Medulla oblongata (tissue), 1 donor: Measurements from ENCODE around the gene ZMYND19.
"Not testable (repeated sequence)": the region's sequence is repeated elsewhere in the genome, so short reads cannot be mapped to it uniquely, and the experiment has no call there.

Experiments
- DNase-seq: peaks from one replicate; pipeline ENCODE4 v3.0.0-alpha.2; 2015; ENCODE audit errors: extremely low spot score

The ZMYND19 gene

DNA sequence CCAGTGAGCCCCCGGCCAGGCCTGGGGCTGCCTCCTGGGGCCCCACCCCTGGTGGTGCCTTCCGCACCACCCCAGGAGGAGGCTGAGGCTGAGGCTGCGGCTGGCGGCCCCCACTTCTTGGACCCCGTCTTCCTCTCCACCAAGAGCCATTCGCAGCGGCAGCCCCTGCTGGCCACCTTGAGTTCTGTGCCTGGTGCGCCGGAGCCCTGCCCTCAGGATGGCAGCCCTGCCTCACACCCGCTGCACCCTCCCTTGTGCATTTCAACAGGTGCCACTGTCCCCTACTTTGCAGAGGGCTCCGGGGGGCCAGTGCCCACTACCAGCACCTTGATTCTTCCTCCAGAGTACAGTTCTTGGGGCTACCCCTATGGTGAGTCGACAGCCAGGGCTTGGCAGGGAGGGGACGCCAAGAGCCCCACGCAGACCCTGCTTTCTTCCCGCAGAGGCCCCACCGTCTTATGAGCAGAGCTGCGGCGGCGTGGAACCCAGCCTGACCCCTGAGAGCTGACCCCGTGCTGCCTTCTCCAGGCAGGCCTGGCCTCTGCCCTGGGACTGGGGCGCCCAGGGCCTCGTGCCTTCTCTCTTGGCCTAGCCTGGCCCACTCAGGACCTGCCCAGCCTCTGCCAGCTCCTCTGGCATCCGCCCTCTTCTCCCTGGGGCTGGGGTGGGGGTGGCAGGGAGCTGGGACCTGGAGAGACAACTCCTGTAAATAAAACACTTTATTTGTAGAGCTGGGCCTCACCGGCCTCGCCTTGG, 24.5 kb upstream of the ZMYND19 start:
- DNase-seq, result no peak

DNA sequence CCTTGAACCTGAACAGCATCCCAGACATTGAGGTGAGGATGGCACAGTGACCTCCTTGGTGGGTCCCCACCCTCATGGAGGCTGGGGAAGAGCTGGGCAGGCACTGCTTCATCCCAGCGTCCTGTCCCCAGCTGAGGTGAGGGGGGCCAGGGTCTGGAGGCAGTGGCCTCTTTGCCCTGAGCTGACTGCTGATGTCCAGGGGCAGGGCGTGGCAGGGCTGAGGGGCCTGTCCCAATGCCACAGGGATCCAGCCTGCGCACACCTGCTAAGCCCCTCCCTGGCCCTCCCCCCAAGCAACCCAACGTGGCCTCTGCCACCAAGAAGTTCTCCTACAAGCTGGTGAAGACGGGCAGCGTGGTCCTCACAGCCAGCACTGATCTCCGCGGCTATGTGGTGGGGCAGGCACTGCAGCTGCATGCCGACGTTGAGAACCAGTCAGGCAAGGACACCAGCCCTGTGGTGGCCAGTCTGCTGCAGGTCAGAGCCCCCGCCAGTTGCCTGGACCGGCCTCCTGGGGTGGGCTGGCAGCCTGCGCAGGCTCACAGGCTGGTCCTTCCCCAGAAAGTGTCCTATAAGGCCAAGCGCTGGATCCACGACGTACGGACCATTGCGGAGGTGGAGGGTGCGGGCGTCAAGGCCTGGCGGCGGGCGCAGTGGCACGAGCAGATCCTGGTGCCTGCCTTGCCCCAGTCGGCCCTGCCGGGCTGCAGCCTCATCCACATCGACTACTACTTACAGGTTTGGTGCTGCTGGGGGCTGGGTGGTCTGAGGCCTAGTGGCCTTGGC, 23.6 kb upstream of the ZMYND19 start:
- no peak for DNase-seq

DNA sequence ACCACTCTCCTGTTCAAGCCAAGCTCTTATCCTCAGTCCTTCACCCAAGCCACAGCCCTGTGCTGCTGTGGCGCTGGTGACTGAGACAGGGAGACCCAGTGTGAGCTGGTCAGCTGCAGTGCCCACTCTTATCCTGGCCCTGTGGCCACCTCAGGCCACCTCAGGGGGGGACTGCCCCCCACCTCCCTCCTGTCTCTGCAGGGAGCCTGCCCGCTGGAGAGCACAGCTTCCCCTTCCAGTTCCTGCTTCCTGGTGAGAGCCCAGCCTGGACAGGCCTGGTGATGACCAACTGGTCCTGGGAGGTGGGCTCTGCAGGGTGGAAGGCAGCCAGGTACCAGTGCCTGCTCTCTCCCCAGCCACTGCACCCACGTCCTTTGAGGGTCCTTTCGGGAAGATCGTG, 22.9 kb upstream of the ZMYND19 start:
- no peak for DNase-seq

DNA sequence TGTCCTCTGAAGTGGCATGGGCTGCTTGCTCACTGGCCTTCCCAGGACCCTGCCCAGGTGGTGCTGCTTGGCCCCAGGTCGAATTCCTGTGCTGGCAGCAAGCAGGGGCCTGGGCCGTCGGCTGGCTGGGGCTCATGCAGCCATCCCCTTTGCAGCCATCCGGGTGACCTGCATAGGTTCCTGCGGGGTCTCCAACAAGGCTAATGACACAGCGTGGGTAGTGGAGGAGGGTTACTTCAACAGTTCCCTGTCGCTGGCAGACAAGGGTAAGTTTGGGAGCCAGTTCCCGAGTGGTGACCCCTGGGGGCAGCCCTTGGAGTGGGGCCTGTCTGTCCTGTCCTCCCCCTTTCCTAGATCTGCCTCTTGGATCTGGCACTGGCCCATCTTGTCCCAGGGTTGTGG, 22.4 kb upstream of the ZMYND19 start:
- no peak for DNase-seq

DNA sequence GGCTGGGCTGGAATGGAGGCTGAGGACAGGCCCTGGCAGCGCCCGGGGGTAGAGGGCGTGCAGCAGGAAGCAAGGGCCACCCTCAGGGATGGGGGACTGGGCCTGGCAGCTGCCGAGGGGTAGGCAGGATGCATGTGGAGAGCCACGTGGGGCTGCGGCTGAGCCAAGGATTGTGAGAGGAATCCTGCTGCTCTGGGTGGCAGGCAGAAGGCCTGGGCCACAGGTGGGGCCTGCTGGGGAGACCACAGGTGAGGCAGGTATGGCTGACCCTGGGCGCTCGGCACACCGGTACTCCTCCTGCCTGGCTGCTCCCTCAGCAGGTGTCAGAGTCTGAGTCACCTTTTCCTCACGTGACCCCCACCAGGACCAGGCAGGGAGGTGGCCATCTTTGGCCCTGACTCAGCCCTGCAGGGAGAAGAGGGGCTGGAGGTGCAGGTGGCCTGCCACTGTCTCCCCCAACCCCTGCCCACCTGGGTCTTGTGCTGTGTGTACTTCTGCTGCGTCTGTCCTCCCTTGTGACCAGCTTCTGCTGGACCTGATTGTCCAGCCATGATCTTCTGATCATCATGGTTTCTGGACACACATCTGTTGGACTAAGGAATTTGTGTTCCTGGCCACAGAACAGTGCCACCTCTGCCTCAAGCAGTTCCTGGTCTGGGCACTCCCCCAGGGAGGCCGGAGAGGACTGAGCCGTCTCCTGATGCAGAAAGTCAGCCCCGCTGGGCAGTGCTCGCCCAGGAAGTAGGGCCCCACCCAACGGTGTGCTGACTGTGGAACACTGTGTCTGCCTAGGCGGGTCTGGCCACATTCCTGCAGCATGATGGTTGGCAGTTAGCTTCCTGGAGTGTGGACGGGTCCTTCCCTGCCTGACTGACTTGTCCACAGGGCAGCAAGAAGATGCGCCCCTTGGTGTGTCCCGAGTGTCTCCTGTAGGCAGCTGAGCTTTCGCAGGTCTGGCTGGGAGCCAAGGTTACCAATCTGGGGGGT, 21.6 kb upstream of the ZMYND19 start:
- DNase-seq, result no peak

DNA sequence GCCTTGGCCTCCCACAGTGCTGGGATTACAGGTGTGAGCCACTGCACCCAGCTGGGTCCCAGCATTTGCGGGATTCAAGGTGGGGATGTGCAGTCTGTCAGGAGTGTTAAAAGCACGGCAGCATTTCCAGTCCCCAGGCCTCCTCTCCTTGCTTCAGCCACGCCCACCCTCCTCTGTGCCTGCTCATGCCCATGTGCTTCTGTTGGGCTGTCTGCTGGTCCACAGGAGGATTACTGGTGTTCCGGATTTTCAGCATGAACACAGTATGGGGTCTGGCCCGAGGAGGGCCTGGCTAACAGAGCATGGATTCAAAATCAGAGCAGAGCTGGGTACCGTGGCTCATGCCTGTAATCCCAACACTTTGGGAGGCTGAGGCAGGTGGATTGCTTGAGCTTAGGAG, 20.6 kb upstream of the ZMYND19 start:
- no peak for DNase-seq

DNA sequence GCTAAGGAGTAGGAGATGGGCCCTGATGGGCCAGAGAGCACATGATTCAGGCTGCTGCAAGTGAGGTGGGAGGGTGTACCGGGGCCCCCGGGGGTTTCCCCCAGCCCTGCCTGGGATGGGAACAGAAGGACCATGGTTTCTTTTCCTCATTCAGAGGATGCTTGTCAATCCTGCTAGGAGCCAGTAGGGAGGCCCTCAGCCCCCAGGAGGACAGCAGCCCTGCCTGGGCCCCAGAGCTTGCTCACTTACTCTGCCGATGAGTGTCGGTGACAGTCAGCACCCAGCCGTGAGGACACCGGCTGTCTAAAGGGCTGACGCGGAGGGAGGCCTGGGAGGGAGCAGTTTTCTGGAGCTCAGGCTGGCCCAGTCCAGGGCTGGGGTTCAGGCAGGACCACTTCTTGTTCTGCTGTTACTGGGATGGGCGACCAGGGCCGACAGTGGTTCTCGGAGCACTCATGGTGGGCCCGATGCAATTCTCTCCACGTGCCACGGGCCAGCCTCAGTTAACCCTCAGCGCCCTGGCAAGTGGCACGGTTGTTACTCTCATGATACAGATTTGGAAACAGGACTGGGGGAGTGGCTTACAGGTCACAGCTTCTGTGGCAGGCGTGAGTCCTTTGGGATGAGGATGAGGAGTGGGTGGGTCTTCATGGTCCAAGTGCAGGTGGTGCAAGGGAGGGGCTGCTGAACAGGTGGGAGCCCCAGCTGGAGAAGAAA, 17.0 kb upstream of the ZMYND19 start:
- no peak for DNase-seq

DNA sequence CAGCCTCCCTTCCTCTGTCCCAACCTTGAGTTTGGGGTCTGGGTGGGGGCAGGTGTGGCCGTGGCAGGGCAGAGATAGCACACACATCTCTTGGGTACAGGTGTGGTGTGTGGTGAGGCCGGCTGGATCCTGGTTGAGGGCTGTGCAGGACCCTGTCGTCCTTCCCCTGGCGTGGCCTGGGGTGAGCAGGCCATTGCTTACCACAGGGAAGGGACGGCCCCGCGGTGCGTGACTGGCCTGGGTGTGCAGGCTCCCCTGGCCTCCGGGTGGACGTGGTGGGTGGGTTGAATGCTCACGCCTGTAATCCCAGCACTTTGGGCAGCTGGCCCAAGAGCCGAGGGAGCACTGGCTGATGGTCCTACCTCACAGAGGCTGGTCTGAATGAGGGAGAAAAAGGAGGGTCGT, 16.4 kb upstream of the ZMYND19 start:
- DNase-seq, result no peak

DNA sequence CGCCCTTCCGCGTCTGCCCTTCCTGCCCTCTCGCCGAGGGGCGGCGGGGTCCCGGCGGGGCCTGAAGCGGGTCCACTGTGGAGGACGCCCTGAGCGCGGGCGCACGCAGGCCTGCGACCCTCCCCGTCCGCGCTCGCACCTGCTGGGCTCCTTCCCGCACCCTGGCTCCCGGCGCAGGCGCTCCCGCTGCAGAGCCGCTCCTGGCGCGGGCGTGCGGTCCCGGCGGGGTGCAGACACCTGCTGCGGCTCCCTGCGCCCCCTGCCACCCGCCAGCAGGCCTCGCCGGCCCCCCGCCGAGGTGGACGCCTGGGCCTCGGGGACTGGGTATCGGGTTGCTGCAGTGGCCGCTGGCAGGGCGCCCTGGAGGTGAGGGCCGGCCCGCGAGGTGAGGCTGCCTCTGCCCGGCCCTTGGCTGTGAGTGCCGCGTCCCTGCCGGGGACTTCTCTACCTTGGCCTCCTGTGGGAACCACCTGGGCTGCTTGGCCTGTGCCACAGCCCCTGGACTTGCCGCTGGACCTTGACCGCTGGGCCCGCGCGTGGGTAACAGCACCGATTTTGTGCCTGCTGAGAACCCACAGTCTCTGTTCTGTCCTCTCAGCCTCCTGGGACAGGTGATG, 15.8 kb upstream of the ZMYND19 start:
- no peak for DNase-seq

DNA sequence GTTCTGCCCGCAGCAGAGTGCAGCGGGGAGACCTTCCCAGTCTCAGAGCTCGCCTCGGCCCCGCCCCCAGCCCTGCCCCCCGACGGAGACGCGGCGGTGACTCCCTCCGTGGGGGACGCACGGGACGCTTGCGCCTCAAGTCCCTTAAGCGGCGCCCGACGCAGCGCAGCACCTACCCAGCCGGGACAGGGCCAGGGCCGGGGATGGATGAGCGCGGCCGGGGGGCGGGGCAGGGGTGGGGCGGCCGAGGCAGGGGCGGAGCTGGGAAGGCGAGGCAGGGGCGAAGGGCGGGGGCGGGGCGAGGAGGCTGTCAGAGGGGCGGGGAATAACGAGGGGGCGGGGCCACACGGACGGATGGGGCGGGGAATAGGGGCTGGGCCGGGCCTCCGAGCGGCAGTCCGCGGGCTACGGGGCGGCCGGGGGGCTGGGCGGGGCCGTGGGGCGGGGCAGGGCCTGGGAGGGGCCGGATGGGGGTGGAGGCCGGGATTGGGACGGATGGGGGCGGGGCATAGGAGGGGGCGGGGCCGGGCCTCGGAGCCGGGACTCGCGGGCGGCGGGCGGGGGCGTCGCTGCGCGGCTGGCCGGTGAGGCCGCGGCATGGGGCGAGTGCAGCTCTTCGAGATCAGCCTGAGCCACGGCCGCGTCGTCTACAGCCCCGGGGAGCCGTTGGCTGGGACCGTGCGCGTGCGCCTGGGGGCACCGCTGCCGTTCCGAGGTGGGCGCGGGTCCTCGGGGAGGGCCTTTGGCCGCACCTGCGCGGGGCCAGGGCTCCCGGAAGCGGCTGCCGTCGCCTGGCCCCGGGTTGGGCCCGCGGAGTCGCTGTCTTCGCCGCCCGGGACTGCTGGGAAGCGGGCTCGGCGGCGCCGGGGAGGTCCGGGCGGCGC, 15.1 kb upstream of the ZMYND19 start, which contains the start of gene ARRDC1:
Gene ARRDC1, plus strand, starts transcription at position 566 of the 884 bp plus-strand sequence. Its CDS starts 32 bp downstream, at position 598.
- DNase-seq, result peak; percentile 90

- DNase-seq, result no peak
Observed at GRCh38 chr9:137604345-137605086, 14.2 kb upstream of the ZMYND19 start.

DNA sequence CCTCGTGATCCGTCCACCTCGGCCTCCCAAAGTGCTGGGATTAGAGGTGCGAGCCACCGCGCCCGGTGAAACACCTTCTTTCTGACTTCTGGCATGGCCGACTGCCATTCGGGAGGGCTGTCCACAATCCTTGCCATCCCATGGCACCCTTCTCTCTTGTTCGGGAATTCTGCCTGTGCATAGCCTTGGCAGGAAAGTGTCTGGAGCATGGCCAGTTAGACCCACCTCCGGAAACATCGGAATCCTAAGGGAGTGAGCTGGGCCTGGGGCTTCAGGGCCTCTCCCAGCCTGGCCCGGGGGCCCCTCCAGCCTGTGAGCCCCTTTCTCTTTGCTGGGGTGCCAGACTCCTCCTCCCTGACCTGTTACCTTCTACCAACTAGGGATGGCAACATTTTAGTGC, 13.6 kb upstream of the ZMYND19 start:
- no peak for DNase-seq

DNA sequence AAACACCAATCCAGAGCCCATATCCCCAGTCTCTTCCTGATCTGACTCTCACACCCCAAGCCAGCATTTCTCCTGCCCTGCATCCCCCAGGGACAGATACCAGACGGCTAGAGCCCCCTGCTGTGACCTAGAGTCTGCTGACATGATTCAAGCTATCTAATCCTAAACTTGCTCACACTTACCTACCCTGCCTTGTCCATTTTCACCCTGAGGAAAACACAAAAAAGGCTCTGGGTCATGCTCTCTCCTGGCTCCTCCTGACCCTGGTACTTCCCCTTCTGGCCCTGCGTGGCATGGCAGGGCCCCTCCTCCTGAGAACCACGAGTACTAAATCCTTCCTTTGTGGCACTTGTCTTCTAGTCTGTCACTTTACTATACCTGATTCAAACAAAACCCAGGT, 12.3 kb upstream of the ZMYND19 start:
- DNase-seq, result peak; percentile 59

- DNase-seq, result no peak
Observed at GRCh38 chr9:137598943-137599342, 8.6 kb upstream of the ZMYND19 start.

DNA sequence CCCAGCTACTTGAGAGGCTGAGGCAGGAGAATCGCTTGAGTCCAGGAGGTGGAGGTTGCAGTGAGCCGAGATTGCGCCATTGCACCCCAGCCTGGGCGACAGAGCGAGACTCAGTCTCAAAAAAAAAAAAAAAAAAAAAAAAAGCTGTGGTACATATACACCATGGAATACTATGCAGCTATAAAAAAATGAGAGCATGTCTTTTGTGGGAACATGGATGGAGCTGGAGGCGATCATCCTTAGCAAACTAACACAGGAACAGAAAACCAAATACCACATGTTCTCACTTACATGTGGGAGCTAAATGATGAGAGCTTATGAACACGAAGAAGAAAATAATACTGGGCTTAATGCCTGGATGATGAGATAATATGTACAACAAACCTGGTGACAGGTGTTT, 6.3 kb upstream of the ZMYND19 start:
- not testable (repeated sequence) for DNase-seq

GRCh38 chr9:137593176-137593575, 2.9 kb upstream of the ZMYND19 start:
- no peak for DNase-seq

DNA sequence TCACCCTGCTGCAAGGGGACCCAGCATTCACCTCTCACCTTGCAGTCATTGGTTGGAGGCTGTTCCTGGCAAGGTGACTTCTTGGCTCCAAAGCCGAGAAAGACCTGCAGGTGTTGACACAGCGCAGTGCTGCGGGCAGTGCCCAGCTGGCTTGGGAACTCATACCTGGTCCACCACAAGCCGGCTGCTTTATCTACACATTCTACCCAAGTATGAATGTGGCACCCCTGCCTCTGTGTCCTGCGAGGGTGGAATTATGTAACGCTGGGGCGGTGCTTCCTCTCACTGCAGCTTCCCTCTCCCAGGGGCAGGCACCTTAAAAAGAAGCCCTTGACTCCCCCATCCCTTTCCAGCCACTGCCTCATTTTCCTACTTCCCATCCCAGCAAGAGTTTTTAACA, 2.5 kb upstream of the ZMYND19 start:
- DNase-seq, result no peak

DNA sequence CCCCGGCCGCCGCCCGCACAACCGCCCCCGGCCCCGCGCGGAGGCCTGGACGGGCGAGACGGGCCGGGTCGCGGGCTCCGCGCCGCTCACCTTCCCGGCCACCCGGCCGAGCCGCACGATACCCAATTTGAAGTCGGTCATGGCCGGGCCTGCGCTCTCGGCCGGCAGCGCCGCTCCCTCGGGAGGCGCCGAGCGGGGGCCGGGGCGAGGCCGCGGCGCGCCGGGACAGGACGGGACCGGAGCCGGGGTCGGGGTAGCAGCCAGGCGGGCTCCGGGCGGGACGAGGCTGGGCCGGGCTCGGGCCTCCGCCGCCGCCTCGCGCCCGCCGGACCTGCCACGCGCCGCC, 216 bp downstream of the ZMYND19 start:
- DNase-seq, result no peak

DNA sequence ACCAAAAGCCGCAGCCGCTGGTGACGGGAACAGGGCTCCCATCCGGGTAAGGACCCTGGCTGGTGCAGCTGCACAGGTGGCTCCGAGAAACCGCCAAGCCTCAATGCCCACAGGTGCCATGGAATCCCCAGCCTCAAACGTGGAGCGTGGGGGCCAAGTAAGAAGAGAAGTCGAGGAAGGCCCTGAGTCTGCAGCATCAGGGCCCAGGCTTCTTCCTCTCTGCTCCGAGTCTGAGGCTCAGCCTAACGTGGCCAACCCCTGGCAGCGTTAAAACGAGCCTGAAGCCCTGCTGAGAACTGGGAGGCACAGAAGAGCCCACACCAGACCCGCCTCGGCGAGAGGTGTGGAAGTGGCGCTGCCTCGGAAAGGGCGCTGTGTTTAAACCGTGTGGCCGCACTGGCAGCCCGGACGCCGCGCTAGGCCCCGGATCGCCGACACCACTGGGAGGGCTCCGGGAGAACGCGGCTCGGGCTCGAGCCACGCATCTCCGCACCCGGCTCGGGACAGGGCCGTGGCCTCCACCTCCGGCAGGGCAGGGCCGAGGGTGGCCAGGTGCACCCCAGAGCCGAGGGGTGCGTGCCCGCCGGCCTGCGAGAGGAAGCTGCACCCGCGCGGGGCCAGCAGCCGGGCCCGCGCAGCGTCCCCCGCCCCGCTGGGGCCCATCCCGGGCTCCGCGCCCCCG, 730 bp downstream of the ZMYND19 start:
- no peak for DNase-seq
